ENCODE results near the gene RHOB.

DNA sequence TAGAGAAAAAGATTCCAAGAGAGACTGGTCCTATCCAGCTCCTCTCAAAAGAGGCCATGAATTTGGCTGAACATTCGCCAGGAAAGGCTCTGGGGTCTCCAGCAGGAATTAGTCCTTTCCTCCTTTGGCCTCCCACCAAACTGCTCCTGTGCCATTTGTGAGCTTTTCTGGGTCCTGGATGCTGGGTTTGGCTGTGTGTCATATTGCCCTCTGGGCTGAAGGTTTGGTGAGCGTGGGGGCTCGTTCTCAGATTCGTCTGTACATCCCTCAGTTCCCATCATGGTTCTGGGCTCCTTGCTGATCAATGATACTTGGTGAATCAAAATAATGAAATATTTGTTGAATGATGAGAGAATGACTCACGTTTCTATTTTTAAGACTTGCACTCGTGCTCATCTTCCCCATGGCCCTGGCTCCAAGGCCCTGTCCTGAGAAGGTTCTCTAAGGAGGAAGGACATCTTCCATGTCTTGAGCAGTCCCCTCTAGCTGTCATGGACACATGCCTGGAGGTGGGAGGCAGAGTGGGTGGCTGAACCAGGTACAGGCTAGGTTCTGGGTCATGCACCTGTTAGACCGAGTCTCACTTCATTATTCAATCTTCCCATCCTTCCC, 47.8 kb upstream of the RHOB start:
- TF ChIP-seq POLR2AphosphoS5 (IDR thresholded peaks at IDR 0.05) (no peak), CTCF (IDR thresholded peaks at IDR 0.05) (no peak), EP300 (IDR thresholded peaks at IDR 0.05) (no peak), POLR2A (IDR thresholded peaks at IDR 0.05) (no peak)
